GM23338 (cell line): Measurements from ENCODE around the gene COL25A1. TPM values are rescaled to one million over a fixed set of nuclear protein-coding genes. Genes with fewer than 3 reads are reported as not detected.
A peak's percentile ranks its signal among the peaks of the same experiment; 100 is the strongest.

Experiments
- ATAC-seq: fragments of 200-7000 bp; cut with Tn5 transposase; 3 replicates; pipeline ENCODE4 v1.9.1; 2020
- DNase-seq: peaks from one replicate; pipeline ENCODE4 v3.0.0-alpha.2; 2015; ENCODE audit warnings: low spot score
- H2AFZ ChIP-seq: fragments of 200-600 bp; sonication (generic); 2 replicates; pipeline ENCODE4 v1.8.0; 2016; ENCODE audit warnings: antibody characterized with exemption, mild to moderate bottlenecking, moderate library complexity
- H3F3A ChIP-seq: fragments of 200-600 bp; sonication (generic); replicated peaks from 2 replicates; pipeline ENCODE4 v1.8.0; 2017; ENCODE audit warnings: antibody characterized with exemption, mixed run types, low read depth
- H3K27ac ChIP-seq: fragments of 200-600 bp; sonication (generic); 2 replicates; pipeline ENCODE4 v1.6.1; 2016; ENCODE audit warnings: low read depth
- H3K27me3 ChIP-seq: fragments of 200-600 bp; sonication (generic); 2 replicates; pipeline ENCODE4 v1.8.0; 2016; ENCODE audit warnings: mild to moderate bottlenecking, mixed run types, moderate library complexity; ENCODE audit not compliant: insufficient read depth
- H3K36me3 ChIP-seq: fragments of 200-600 bp; sonication (generic); 2 replicates; pipeline ENCODE4 v1.8.0; 2016; ENCODE audit warnings: mild to moderate bottlenecking; ENCODE audit not compliant: insufficient read depth
- H3K4me1 ChIP-seq: fragments of 200-600 bp; sonication (generic); 2 replicates; pipeline ENCODE4 v1.8.0; 2016; ENCODE audit warnings: mild to moderate bottlenecking, moderate library complexity; ENCODE audit not compliant: insufficient read depth
- H3K4me2 ChIP-seq: fragments of 200-600 bp; sonication (generic); 2 replicates; pipeline ENCODE4 v1.7.1; 2017; ENCODE audit warnings: mixed run types
- H3K4me3 ChIP-seq: fragments of 200-600 bp; sonication (generic); 2 replicates; pipeline ENCODE4 v1.6.1; 2016; ENCODE audit warnings: mixed run types
- H3K79me2 ChIP-seq: fragments of 200-600 bp; sonication (generic); replicated peaks from 2 replicates; pipeline ENCODE4 v1.8.0; 2017; ENCODE audit warnings: mild to moderate bottlenecking; ENCODE audit not compliant: insufficient read depth
- H3K9me2 ChIP-seq: fragments of 200-600 bp; sonication (generic); 2 replicates; pipeline ENCODE4 v1.8.0; 2017; ENCODE audit not compliant: insufficient read depth
- H4K20me1 ChIP-seq: fragments of 200-600 bp; sonication (generic); replicated peaks from 2 replicates; pipeline ENCODE4 v1.8.0; 2017; ENCODE audit warnings: mild to moderate bottlenecking; ENCODE audit not compliant: insufficient read depth
- H3K27ac Mint-ChIP-seq: 2 replicates; pipeline ENCODE4 v1.8.0; 2020; ENCODE audit warnings: inconsistent platforms, mild to moderate bottlenecking, moderate library complexity, mixed read lengths
- H3K27me3 Mint-ChIP-seq: 3 replicates; pipeline ENCODE4 v1.8.0; 2022; ENCODE audit warnings: low read depth, mild to moderate bottlenecking, moderate library complexity, mixed read lengths, inconsistent platforms; ENCODE audit not compliant: insufficient read depth, poor library complexity
- H3K36me3 Mint-ChIP-seq: 3 replicates; pipeline ENCODE4 v1.8.0; 2021; ENCODE audit warnings: low read depth, mild to moderate bottlenecking, inconsistent platforms, moderate library complexity, mixed read lengths
- H3K4me1 Mint-ChIP-seq: 3 replicates; pipeline ENCODE4 v1.8.0; 2020; ENCODE audit warnings: mild to moderate bottlenecking, inconsistent platforms, mixed read lengths
- H3K4me3 Mint-ChIP-seq: 3 replicates; pipeline ENCODE4 v1.8.0; 2021; ENCODE audit warnings: moderate library complexity, mild to moderate bottlenecking, inconsistent platforms, mixed read lengths
- H3K9me3 Mint-ChIP-seq: 3 replicates; pipeline ENCODE4 v1.8.0; 2020; ENCODE audit warnings: moderate library complexity, mild to moderate bottlenecking, inconsistent platforms, mixed read lengths
- CREB1 ChIP-seq: fragments of 250-450 bp; sonication (Bioruptor Pico); IDR thresholded peaks from 2 replicates; pipeline ENCODE4 v1.5.0; 2020; ENCODE audit warnings: low read depth, mild to moderate bottlenecking, moderate library complexity
- CTCF ChIP-seq, 2 experiments: fragments of 200-600 bp in 1 of 2; sonication (generic) in 1 of 2; conservative IDR thresholded peaks; 2 replicates each; pipeline versions ENCODE4 v1.5.1 to v1.6.1; 2016 to 2017; ENCODE audit warnings: antibody characterized with exemption in 2 of 2, low read depth in 2 of 2, mild to moderate bottlenecking in 2 of 2, moderate library complexity in 1 of 2
- ETS1 ChIP-seq: IDR thresholded peaks from 2 replicates; pipeline ENCODE4 v1.6.1; 2016; ENCODE audit warnings: antibody characterized with exemption
- EZH2 ChIP-seq: fragments of 200-600 bp; sonication (generic); IDR thresholded peaks from one replicate; pipeline ENCODE4 v1.8.0; 2017; ENCODE audit warnings: antibody characterized with exemption, mild to moderate bottlenecking, low read depth; ENCODE audit not compliant: unreplicated experiment
- EZH2phosphoT487 ChIP-seq: fragments of 200-600 bp; sonication (generic); IDR thresholded peaks from one replicate; pipeline ENCODE4 v1.8.1; 2018; ENCODE audit warnings: antibody characterized with exemption; ENCODE audit not compliant: unreplicated experiment
- JUNB ChIP-seq: IDR thresholded peaks from one replicate; pipeline ENCODE4 v1.6.1; 2016; ENCODE audit warnings: antibody characterized with exemption; ENCODE audit not compliant: unreplicated experiment
- NANOG ChIP-seq: IDR thresholded peaks from 2 replicates; pipeline ENCODE4 v1.6.1; 2016; ENCODE audit warnings: antibody characterized with exemption, borderline replicate concordance
- ZNF114 ChIP-seq: fragments of 250-450 bp; sonication (Bioruptor Pico); IDR thresholded peaks from 2 replicates; pipeline ENCODE4 v1.5.0; 2020; ENCODE audit warnings: mild to moderate bottlenecking, moderate library complexity
- ZNF331 ChIP-seq: fragments of 250-450 bp; sonication (Bioruptor Pico); IDR thresholded peaks from 2 replicates; pipeline ENCODE4 v1.5.0; 2020; ENCODE audit warnings: low read depth, mild to moderate bottlenecking, moderate library complexity
- polyA plus RNA-seq: library from polyadenylated mRNA; unstranded; fragments of >200 nt; fragmentation: Nextera tagmentation; extraction: Ambion mirVana; gene quantifications from 2 replicates; pipeline ENCODE4 v1.2.1, GENCODE V29; 2016
- total RNA-seq: library from RNA; depleted of rRNA; stranded (reverse); fragments of >200 nt; shearing (Covaris generic); gene quantifications from 2 replicates; pipeline ENCODE4 v1.2.3, GENCODE V29; 2014

Gene COL25A1
- total and polyA plus RNA-seq, 2 experiments from 2014 or later = 3.9 to 5.6 TPM

GRCh38 chr4:109278594-109279031, 23.8 kb downstream of the COL25A1 start:
- Mint-ChIP-seq H3K4me3 (no peak overlapping the region), H3K27ac (peak overlapping the region; percentile 25), H3K36me3 (no peaks in the 10 kb centered on the region), H3K27me3 (no peaks in the 10 kb centered on the region), H3K9me3 (no peaks in the 10 kb centered on the region), H3K4me1 (0 out of 3 replicates have a peak, but pooled peaks cover 6% of the 10 kb centered on the region)
- Histone ChIP-seq H3K9me2 (no peaks in the 10 kb centered on the region), H3K79me2 (no peaks in the 10 kb centered on the region), H3K4me3 (no peak overlapping the region), H3F3A (no peaks in the 10 kb centered on the region), H3K4me2 (no peak overlapping the region), H3K4me1 (no peaks in the 10 kb centered on the region), H3K27me3 (no peaks in the 10 kb centered on the region), H4K20me1 (no peaks in the 10 kb centered on the region), H2AFZ (no peak overlapping the region), H3K27ac (no peak overlapping the region), H3K36me3 (no peaks in the 10 kb centered on the region)
- ATAC-seq = no peak
- no peak for TF ChIP-seq ZNF114
- TF ChIP-seq JUNB = no peak
- no peak for DNase-seq

- DNase-seq = no peak
- H3F3A ChIP-seq = no peaks in the 10 kb centered on the region
- no peaks in the 10 kb centered on the region for H4K20me1 ChIP-seq
- no peaks in the 10 kb centered on the region for H3K27me3 Mint-ChIP-seq
- no peak for ATAC-seq
- TF ChIP-seq ZNF331 (CRISPR knock-in tag) (no peak), JUNB (no peak), ZNF114 (no peak), NANOG (no peak), ETS1 (no peak), CREB1 (CRISPR knock-in tag) (no peak), CTCF (conservative IDR thresholded peaks at IDR 0.05; ENCODE audit: low read depth in 2 of 2) (no peak), EZH2phosphoT487 (no peak), EZH2 (no peak)
- no peaks in the 10 kb centered on the region for H3K36me3 Mint-ChIP-seq
- 0 out of 3 replicates have a peak, but pooled peaks cover 6% of the 10 kb centered on the region for H3K4me1 Mint-ChIP-seq
- no peaks in the 10 kb centered on the region for H3K9me2 ChIP-seq
- H3K27ac Mint-ChIP-seq = no peak overlapping the region
- H2AFZ ChIP-seq = no peak overlapping the region
- no peaks in the 10 kb centered on the region for H3K9me3 Mint-ChIP-seq
- no peaks in the 10 kb centered on the region for H3K4me1 ChIP-seq
- H3K27me3 ChIP-seq = no peaks in the 10 kb centered on the region
- no peak overlapping the region for H3K4me3 Mint-ChIP-seq
- H3K4me2 ChIP-seq = no peak overlapping the region
- H3K79me2 ChIP-seq = no peaks in the 10 kb centered on the region
- no peak overlapping the region for H3K27ac ChIP-seq
- H3K36me3 ChIP-seq = no peaks in the 10 kb centered on the region
- H3K4me3 ChIP-seq = no peak overlapping the region
These were observed 25.9 kb downstream of the COL25A1 start for GRCh38 chr4:109276482-109277095.
